HG03060 (cell line): ENCODE data around the gene HSPA12A.

ENCODE experiments used
- ATAC-seq: cut with Tn5 transposase; IDR thresholded peaks from one replicate; pipeline ENCODE4 v1.9.1; 2021; ENCODE audit warnings: low read depth, moderate number of reproducible peaks; ENCODE audit not compliant: unreplicated experiment

The HSPA12A gene

DNA sequence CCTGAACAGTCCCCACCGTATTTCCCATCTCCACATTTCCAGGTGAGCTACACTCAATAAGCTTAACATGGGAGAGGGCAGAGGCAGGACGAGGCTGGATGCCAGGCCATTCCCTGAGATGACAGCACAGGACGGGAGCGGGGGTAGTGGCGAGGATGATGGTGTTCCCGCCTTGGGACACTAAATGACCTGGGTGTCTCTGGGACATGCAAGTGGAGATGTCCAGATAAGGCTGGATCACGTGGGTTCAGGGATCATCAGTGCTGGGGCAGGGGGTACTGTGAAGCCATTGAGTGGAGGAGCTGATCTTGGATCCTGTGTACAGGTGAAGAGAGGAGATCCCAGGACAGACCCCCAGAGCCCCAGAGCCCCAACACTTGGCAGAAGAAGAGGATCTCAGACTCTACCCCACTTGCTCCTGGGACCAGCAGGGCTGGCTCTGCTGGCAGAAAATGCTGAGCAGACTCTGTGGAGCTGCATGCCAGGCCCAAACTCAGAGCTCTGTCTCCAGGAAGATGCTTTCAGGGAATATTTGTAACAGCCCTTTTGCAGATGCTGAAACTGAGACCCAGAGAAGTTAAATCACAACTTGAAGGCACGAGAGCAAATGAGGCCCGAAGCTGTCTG is 29.7 kb upstream of the HSPA12A start:
- ATAC-seq: no peak

DNA sequence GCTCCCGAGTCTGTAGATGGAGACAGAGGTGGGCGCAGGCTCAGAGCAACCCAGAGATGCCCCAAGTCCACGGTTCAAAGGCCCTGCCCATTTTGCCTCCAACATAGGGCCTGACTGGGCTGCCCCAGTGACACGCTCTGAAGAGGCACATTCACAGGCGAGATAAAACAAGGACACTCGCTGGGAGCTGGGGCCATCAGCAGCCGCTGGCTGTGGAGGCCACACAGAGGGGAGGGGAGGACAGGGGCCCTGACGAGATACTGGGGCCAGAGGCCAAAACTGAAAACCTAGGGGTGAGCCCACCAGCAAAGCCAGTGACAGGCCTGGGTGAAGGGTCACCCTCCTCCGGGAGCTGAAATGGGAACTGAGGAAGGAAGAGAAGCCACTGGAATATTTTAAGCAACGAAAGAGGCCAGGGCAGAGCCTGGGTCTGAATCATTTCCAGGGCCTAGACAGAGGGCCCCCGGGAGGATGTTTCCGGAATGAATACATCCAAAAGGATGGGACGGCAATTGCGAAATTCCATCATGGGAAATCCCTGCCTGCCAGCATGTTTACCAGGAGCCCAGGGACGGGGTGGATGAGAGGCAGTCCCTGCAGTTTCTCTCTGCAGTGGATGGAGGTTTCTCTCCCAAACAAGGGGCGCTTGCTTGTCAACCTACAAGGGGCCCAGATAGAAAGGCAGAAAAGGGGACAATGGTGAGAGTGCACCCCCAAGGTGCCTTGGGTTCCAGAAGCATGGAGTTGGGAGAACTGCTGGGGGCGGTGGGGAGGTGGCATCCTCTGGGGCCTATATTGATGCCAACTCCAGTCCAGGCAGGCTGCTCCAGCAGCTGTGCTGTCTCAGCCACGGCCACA is 29.0 kb upstream of the HSPA12A start:
- ATAC-seq: no peak

GRCh38 chr10:116770281-116770680 is 27.9 kb upstream of the HSPA12A start:
- ATAC-seq: no peak

- ATAC-seq: no peak
Measured at GRCh38 chr10:116769791-116770190, 27.4 kb upstream of the HSPA12A start.

- ATAC-seq: no peak
Measured at GRCh38 chr10:116769368-116769767, 27.0 kb upstream of the HSPA12A start.

DNA sequence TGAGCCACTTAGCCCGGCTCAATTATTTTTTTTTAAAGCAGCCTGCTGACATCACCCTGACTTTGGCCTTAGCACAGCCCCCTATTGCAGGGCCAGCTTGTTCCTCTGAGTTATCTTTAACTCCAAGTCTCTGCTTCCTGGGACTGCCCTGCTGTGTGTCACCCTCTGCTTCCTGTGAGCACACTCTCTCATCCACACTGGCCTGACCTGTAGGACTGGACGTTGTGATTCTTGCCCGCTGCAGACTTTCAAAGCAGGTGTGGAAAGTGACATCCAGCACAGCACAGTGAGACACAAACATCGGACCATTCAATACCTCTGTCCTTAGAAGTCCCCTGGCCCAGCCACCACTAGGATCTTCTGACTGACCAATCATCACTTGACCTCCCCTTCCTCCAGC is 26.4 kb upstream of the HSPA12A start:
- ATAC-seq: no peak

GRCh38 chr10:116766837-116767634 is 24.7 kb upstream of the HSPA12A start:
- ATAC-seq: no peak

GRCh38 chr10:116766241-116766827 is 24.0 kb upstream of the HSPA12A start:
- ATAC-seq: no peak

- no peak for ATAC-seq
Measured at GRCh38 chr10:116765648-116766081, 23.3 kb upstream of the HSPA12A start.

- ATAC-seq: no peak
Measured at GRCh38 chr10:116764979-116765378, 22.6 kb upstream of the HSPA12A start.

GRCh38 chr10:116763440-116763839 is 21.1 kb upstream of the HSPA12A start:
- no peak for ATAC-seq

DNA sequence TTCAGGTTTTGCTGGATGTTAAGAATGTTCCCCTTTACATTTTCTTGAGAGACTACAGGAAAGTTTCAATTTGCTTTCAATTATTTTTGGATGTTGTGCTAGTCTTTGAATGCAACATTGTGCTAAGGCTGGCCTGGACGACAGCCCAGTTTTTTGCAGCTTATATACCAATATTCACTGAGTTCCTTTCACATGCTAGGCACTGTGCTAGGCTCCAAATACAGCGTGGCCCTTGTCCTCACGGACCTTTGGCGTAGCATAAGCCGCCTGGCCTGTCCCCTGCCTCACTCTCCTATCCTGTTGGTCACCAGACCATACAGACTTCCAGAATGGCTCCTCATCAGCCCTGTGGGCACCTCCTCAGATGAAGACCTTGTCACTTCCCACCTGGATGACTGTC is 19.5 kb upstream of the HSPA12A start:
- no peak for ATAC-seq

DNA sequence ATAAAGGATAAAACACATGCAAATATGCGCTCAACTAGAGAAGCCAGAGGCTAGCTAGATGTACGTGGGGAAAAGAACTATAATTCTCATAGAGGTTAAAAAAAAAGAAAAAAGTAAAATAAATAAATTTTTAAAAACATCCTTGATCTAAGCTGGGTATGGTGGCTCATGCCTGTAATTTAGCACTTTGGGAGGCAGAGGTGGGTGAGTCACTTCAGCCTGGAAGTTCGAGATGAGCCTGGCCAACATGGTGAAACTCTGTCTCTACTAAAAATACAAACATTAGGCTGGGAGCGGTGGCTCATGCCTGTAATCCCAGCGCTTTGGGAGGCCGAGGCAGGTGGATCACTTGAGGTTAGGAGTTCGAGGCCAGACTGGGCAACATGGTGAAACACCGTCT is 18.6 kb upstream of the HSPA12A start:
- no peak for ATAC-seq

GRCh38 chr10:116757246-116757645 is 14.9 kb upstream of the HSPA12A start:
- ATAC-seq: no peak

GRCh38 chr10:116756277-116756676 is 13.9 kb upstream of the HSPA12A start:
- ATAC-seq: no peak

GRCh38 chr10:116753759-116754158 is 11.4 kb upstream of the HSPA12A start:
- no peak for ATAC-seq

- ATAC-seq: no peak
Measured at GRCh38 chr10:116752969-116753665, 10.8 kb upstream of the HSPA12A start.

DNA sequence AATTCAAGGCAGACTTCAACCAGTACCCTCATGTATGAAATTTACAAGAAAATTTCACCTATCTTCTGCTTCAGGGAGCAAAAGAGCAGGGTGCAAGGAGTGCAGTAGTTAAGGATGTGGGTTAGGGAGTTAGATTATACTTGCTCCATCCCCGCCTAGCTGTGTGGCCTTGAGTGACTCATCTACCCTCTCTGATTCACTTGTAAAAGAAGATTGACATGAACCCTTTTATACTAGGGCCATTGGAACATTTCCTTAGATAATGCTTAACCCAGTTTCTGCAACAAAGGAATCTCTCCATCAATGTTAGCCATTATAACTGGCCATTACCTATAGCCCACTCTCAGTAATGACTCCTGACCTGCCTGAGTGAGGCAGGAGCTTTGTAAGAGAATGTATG is 10.2 kb upstream of the HSPA12A start:
- no peak for ATAC-seq

DNA sequence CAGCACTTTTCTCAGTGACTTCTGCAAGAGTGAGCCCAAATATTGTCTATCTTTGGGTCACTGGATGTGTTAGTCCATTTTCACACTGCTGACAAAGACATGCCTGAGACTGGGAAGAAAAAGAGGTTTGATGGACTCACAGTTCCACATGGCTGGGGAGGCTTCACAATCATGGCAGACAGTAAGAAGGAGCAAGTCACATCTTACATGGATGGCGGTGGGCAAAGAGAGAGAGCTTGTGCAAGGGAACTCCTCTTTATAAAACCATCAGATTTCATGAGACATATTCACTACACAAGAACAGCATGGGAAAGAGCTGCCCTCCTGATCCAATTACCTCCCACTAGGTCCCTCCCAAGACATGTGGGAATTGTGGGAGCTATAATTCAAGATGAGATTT is 6.1 kb upstream of the HSPA12A start:
- ATAC-seq: no peak

- ATAC-seq: no peak
Measured at GRCh38 chr10:116748041-116748440, 5.7 kb upstream of the HSPA12A start.
